ENCODE data around the gene GOLT1B. TPM values are rescaled to one million over a fixed set of nuclear protein-coding genes. Genes with fewer than 3 reads are reported as not detected.
A peak's percentile ranks its signal among the peaks of the same experiment; 100 is the strongest.

GOLT1B gene
- total RNA-seq, 3 donors from 2014 or later (not counting 1 experiment from before 2014, with no cell fraction given), result 30.9 to 38.0 (median 33.1) TPM

DNA sequence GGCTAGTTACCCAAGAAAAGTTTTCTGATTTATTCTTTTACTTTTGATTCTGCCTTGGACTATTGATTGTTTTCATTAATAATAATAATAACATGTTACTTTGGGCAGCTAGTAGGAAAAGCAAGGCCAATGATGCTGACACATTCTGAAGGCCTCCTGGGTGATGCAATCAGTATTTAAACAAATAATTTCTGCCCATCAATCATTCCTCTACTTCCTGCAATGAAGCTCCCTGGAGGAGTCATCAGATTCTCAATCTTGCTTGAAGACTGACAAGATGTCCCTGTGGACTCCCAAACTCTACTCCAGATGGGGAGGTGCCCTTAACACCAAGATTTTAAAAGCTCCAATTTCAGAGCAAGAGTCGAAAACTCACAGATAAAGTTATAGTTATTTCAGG lies 24.5 kb downstream of the GOLT1B start, which contains the start of gene SPX:
TSS of gene SPX (plus strand) at position 244 of the 400 bp plus-strand sequence. CDS start 177 bp downstream, outside the sequence.
- Histone ChIP-seq H3K4me3 (ENCODE audit: low read length) (no peak within 1 kb of the TSS), H3K27me3 (ENCODE audit: control insufficient read depth, insufficient read depth, low read length) (peaks cover 33% of the 10 kb centered on the region), H3K4me1 (ENCODE audit: control insufficient read depth, insufficient read depth, low read length) (peaks cover 8% of the 10 kb centered on the region), H3K9me3 (ENCODE audit: control insufficient read depth, insufficient read depth, low read length) (no peaks in the 10 kb centered on the region), H3K36me3 (ENCODE audit: control insufficient read depth, insufficient read depth, low read length) (no peaks in the 10 kb centered on the region), H3K27ac (ENCODE audit: low read length) (no peak within 1 kb of the TSS)
- Mint-ChIP-seq H3K27ac (no peak within 1 kb of the TSS), H3K4me3 (peak within 1 kb of the TSS; percentile 55), H3K9me3 (peaks cover 0 to 5% of the 10 kb centered on the region in 2 donors), H3K4me1 (no peaks in the 10 kb centered on the region), H3K27me3 (ENCODE audit: low read depth in 2 of 2) (peaks cover 32 to 54% of the 10 kb centered on the region in 2 donors), H3K36me3 (no peaks in the 10 kb centered on the region)
- TF ChIP-seq CTCF (IDR thresholded peaks at IDR 0.05), result no peak
- no peak for DNase-seq
- 100% methylated on average over 1 of the region's 1 CpG for WGBS (ENCODE audit: insufficient coverage)
- intact Hi-C loops (cut with micrococcal nuclease), result no loop called here
- ATAC-seq, result no peak

DNA sequence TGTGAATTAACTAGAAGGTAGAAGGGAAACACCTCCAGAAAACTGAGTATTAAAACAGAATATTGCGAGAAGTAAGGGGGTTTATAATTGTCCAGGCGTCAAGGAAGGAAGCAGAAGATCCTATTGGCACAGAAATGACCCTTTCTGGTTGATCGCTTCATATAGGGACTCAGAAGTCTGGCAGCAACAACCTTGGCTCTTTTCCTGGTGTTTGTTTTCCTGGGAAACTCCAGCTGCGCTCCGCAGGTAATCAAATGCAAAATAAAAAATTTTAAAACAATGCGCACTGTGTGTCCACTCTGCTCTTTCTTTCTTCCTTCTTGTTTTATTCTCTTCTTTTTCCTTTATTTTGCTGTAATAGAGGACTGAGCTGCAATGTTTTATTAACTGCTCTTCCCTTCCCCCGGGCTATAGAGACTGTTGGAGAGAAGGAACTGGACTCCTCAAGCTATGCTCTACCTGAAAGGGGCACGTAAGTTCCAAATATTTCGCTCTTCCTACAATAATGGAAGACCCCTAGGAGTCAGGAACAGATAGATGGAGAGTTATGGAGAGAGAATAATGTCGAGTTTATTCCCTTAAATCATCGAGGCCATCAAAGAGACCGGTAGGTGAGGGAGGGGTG lies 25.2 kb downstream of the GOLT1B start:
- peak overlapping the region; percentile 55 for H3K4me3 Mint-ChIP-seq
- Histone ChIP-seq H3K27ac (ENCODE audit: low read length) (no peak overlapping the region), H3K9me3 (ENCODE audit: control insufficient read depth, insufficient read depth, low read length) (no peaks in the 10 kb centered on the region), H3K36me3 (ENCODE audit: control insufficient read depth, insufficient read depth, low read length) (no peaks in the 10 kb centered on the region), H3K4me1 (ENCODE audit: control insufficient read depth, insufficient read depth, low read length) (peaks cover 8% of the 10 kb centered on the region), H3K27me3 (ENCODE audit: control insufficient read depth, insufficient read depth, low read length) (peaks cover 33% of the 10 kb centered on the region), H3K4me3 (ENCODE audit: low read length) (no peak overlapping the region)
- H3K27ac Mint-ChIP-seq, result no peak overlapping the region
- DNase-seq (no peak), ATAC-seq (no peak)
- WGBS (ENCODE audit: insufficient coverage), result 47% methylated on average over 8 of the region's 12 CpGs
- intact Hi-C loops (cut with micrococcal nuclease), result no loop called here
- H3K36me3 Mint-ChIP-seq, result no peaks in the 10 kb centered on the region
- H3K4me1 Mint-ChIP-seq, result no peaks in the 10 kb centered on the region
- TF ChIP-seq CTCF (IDR thresholded peaks at IDR 0.05), result no peak
- H3K27me3 Mint-ChIP-seq (ENCODE audit: low read depth in 2 of 2), result peaks cover 37 to 61% of the 10 kb centered on the region in 2 donors
- H3K9me3 Mint-ChIP-seq, result peaks cover 0 to 5% of the 10 kb centered on the region in 2 donors

DNA sequence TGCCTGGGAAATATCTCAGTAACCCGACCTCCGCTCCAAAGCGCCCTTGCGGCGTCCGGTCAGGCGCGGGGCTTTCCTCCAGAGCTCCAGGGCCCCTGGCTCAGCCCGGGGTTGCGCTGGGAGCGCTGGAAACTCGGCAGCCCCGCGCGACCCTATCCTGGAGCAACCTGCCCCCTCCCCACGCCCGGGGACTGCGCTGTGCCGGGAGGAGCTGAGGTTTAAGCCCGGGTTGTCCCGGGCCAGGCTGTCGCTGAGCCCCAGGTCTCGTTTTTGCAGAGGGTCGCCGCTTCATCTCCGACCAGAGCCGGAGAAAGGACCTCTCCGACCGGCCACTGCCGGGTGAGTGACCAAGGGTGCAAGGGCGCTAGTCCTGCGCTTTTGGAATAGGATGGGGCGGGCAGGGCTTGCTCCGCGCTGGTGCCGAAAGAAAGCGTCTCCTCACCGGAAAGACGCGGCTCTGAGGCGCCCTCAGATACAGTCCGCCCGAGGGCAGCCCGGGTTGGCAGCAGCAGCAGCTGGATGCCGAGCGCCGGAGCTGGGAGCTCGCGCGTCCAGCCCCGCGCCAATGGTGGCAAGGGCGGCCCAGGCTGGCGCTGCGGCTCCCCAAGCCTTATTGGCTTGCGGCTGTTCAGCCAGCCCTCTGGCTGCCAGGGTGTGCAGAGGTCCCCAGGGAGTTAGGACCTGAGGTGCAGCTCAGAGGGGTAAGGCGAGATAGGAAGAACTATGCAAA lies 26.0 kb downstream of the GOLT1B start:
- Mint-ChIP-seq H3K9me3 (peaks cover 0 to 5% of the 10 kb centered on the region in 2 donors), H3K36me3 (no peaks in the 10 kb centered on the region), H3K4me1 (no peaks in the 10 kb centered on the region), H3K27me3 (ENCODE audit: low read depth in 2 of 2) (peaks cover 37 to 68% of the 10 kb centered on the region in 2 donors), H3K4me3 (peak overlapping the region; percentile 43), H3K27ac (no peak overlapping the region)
- ATAC-seq (peak; percentile 74 to 91 (median 75)), DNase-seq (peak; percentile 17 to 71)
- Histone ChIP-seq H3K4me3 (ENCODE audit: low read length) (peak overlapping the region; percentile 21), H3K27me3 (ENCODE audit: control insufficient read depth, insufficient read depth, low read length) (peaks cover 33% of the 10 kb centered on the region), H3K27ac (ENCODE audit: low read length) (no peak overlapping the region), H3K9me3 (ENCODE audit: control insufficient read depth, insufficient read depth, low read length) (no peaks in the 10 kb centered on the region), H3K4me1 (ENCODE audit: control insufficient read depth, insufficient read depth, low read length) (peaks cover 8% of the 10 kb centered on the region), H3K36me3 (ENCODE audit: control insufficient read depth, insufficient read depth, low read length) (no peaks in the 10 kb centered on the region)
- under 1% methylated on average over 57 of the region's 57 CpGs for WGBS (ENCODE audit: insufficient coverage)
- TF ChIP-seq CTCF (IDR thresholded peaks at IDR 0.05), result no peak
- intact Hi-C loops (cut with micrococcal nuclease), result no loop called here

Data from natural killer cell (primary cell).